ENCODE results near the gene GPR84.

- no peak for TF ChIP-seq EZH2 (IDR thresholded peaks at IDR 0.05; ENCODE audit: borderline replicate concordance, insufficient read depth, low read depth, low read length, poor library complexity, severe bottlenecking)
- TF ChIP-seq, protein P1, sequence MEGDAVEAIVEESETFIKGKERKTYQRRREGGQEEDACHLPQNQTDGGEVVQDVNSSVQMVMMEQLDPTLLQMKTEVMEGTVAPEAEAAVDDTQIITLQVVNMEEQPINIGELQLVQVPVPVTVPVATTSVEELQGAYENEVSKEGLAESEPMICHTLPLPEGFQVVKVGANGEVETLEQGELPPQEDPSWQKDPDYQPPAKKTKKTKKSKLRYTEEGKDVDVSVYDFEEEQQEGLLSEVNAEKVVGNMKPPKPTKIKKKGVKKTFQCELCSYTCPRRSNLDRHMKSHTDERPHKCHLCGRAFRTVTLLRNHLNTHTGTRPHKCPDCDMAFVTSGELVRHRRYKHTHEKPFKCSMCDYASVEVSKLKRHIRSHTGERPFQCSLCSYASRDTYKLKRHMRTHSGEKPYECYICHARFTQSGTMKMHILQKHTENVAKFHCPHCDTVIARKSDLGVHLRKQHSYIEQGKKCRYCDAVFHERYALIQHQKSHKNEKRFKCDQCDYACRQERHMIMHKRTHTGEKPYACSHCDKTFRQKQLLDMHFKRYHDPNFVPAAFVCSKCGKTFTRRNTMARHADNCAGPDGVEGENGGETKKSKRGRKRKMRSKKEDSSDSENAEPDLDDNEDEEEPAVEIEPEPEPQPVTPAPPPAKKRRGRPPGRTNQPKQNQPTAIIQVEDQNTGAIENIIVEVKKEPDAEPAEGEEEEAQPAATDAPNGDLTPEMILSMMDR (IDR thresholded peaks at IDR 0.05): no peak
Observed at GRCh38 chr12:54393207-54393609, 28.9 kb upstream of the GPR84 start.
